SU-DHL-6 (cell line): ENCODE results near the gene IFRD2.

Experiments
- CTCF ChIP-seq: fragments of 200-600 bp; sonication (generic); IDR thresholded peaks from one replicate; pipeline ENCODE4 v1.5.1; 2017; ENCODE audit warnings: antibody characterized with exemption, mild to moderate bottlenecking, low read length, moderate library complexity; ENCODE audit not compliant: insufficient read depth, poor library complexity, severe bottlenecking
- EZH2phosphoT487 ChIP-seq: fragments of 200-600 bp; sonication (generic), shearing (Covaris generic); conservative IDR thresholded peaks from 2 replicates; pipeline ENCODE4 v1.6.1; 2018; ENCODE audit warnings: mild to moderate bottlenecking, antibody characterized with exemption, low read length, moderate library complexity, mixed read lengths

GRCh38 chr3:50261505-50261904, 30.7 kb downstream of the IFRD2 start:
- no peak for TF ChIP-seq CTCF
- TF ChIP-seq EZH2phosphoT487 = no peak
